A204.1 (cell line): ENCODE measurements around the gene VRK3.
"Not testable (repeated sequence)": the region's sequence is repeated elsewhere in the genome, so short reads cannot be mapped to it uniquely, and the experiment has no call there.

Experiments used
- FAIRE-seq: peaks from 2 replicates; lab custom pipeline; 2012; peaks lifted over from hg19 to GRCh38; lab: Jason Lieb, UNC

VRK3 gene

GRCh38 chr19:50025022-50025793 is at the start of gene VRK3:
VRK3 (minus strand) TSS chr19:50025372; CDS start chr19:50016162, 9,210 bp downstream.
- peak; percentile 99 for FAIRE-seq

GRCh38 chr19:50068382-50068781 is 43.2 kb upstream of the VRK3 start:
- not testable (repeated sequence) for FAIRE-seq

- no peak for FAIRE-seq
These were observed 42.4 kb upstream of the VRK3 start for GRCh38 chr19:50067575-50067974.

GRCh38 chr19:50065938-50066337 is 40.8 kb upstream of the VRK3 start:
- no peak for FAIRE-seq

GRCh38 chr19:50061650-50062049 is 36.5 kb upstream of the VRK3 start:
- FAIRE-seq, result no peak

GRCh38 chr19:50060107-50060506 is 34.9 kb upstream of the VRK3 start:
- FAIRE-seq, result no peak

- no peak for FAIRE-seq
These were observed 33.9 kb upstream of the VRK3 start for GRCh38 chr19:50059045-50059444.

GRCh38 chr19:50058425-50058824 is 33.3 kb upstream of the VRK3 start:
- no peak for FAIRE-seq

GRCh38 chr19:50053119-50053518 is 27.9 kb upstream of the VRK3 start:
- FAIRE-seq, result no peak

- no peak for FAIRE-seq
These were observed 26.8 kb upstream of the VRK3 start for GRCh38 chr19:50051964-50052363.

- not testable (repeated sequence) for FAIRE-seq
These were observed 26.2 kb upstream of the VRK3 start for GRCh38 chr19:50051228-50051895.

GRCh38 chr19:50050406-50051227 is 25.4 kb upstream of the VRK3 start:
- FAIRE-seq, result no peak

GRCh38 chr19:50047671-50048070 is 22.5 kb upstream of the VRK3 start:
- no peak for FAIRE-seq

GRCh38 chr19:50046649-50047503 is 21.7 kb upstream of the VRK3 start:
- FAIRE-seq, result no peak

GRCh38 chr19:50044922-50045321 is 19.8 kb upstream of the VRK3 start:
- FAIRE-seq, result no peak

GRCh38 chr19:50043967-50044366 is 18.8 kb upstream of the VRK3 start:
- no peak for FAIRE-seq

- no peak for FAIRE-seq
These were observed 17.3 kb upstream of the VRK3 start for GRCh38 chr19:50042363-50043024.

- FAIRE-seq, result no peak
These were observed 15.8 kb upstream of the VRK3 start for GRCh38 chr19:50040967-50041366.

- no peak for FAIRE-seq
These were observed 14.8 kb upstream of the VRK3 start for GRCh38 chr19:50039968-50040367.

GRCh38 chr19:50036908-50037307 is 11.7 kb upstream of the VRK3 start:
- no peak for FAIRE-seq

- FAIRE-seq, result no peak
These were observed 5.8 kb upstream of the VRK3 start for GRCh38 chr19:50030937-50031336.
